NT2/D1 (cell line): ENCODE measurements around the gene BICDL2.

ENCODE experiments used
- YY1 ChIP-seq: IDR thresholded peaks from 2 replicates; pipeline ENCODE4 v1.6.1; 2011; ENCODE audit not compliant: insufficient read length, insufficient read depth
- ZNF274 ChIP-seq: IDR thresholded peaks from 2 replicates; pipeline ENCODE4 v1.6.1; 2011; ENCODE audit warnings: mild to moderate bottlenecking, low read depth, low read length

DNA sequence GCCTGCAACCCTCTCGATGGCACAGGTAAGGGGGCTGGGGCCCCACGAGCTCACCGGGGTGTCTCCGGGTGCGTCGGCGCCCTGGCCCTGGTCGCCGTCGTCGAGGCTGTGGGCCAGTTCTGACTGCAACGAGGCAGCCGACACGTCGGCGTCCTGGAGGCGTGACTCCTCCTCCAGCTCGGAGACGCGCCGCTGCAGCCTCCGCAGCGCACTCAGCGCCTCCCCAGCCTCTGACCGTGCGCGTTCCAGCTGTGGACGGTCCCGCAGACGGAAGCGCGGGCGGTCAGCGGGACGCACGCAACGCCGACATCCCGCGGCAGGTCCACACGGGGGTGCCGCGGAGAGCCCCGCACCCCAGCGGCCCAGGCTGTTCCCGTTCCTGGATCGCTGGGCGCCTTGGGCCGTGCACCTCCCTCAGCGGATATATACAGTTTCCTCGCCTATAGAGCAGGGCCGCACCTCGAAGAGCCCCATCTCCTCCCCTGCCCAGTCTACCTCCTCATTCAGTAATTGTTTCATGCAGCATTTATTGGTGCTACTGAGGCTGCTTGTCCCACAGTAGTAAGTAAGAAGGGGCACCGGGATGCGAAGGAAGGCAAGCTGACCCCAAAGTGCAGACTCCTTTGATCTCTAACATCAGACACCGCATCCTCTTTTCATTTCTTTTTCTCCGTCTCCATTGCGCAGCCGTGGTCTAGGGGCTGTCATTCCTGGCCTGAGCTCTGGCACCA lies 7.1 kb downstream of the BICDL2 start:
- no peak for TF ChIP-seq YY1
- no peak for TF ChIP-seq ZNF274
